HepG2 (cell line): ENCODE data around the gene P2RY6. TPM values are rescaled to one million over a fixed set of nuclear protein-coding genes. Genes with fewer than 3 reads are reported as not detected.

Experiments used
- AGO2 ChIP-seq: fragments of 200-400 bp; formaldehyde crosslinking; optimal IDR thresholded peaks from 2 replicates; pipeline ENCODE3; 2017; ENCODE audit warnings: mild to moderate bottlenecking, low read depth, low read length, moderate library complexity
- AHR ChIP-seq: IDR thresholded peaks from 2 replicates; pipeline ENCODE4 v1.6.1; 2018; ENCODE audit warnings: missing genetic modification reagents, missing compliant biosample characterization
- DPF2 ChIP-seq: sonication (generic); formaldehyde crosslinking; IDR thresholded peaks from 2 replicates; pipeline ENCODE4 v1.4.0; 2020; ENCODE audit warnings: mild to moderate bottlenecking, low read depth, missing genetic modification reagents, borderline replicate concordance
- GABPB1 ChIP-seq: IDR thresholded peaks from 2 replicates; pipeline ENCODE4 v1.6.1; 2016; ENCODE audit warnings: mild to moderate bottlenecking, missing genetic modification reagents, moderate library complexity, missing compliant biosample characterization
- KDM4B ChIP-seq: sonication (generic); formaldehyde crosslinking; IDR thresholded peaks from 2 replicates; pipeline ENCODE4 v1.4.0; 2020; ENCODE audit warnings: missing genetic modification reagents
- MEIS1 ChIP-seq: sonication (generic); formaldehyde crosslinking; IDR thresholded peaks from 2 replicates; pipeline ENCODE4 v1.9.0; 2021; ENCODE audit warnings: mild to moderate bottlenecking, missing genetic modification reagents, moderate library complexity, borderline replicate concordance
- MXD4 ChIP-seq: IDR thresholded peaks from 2 replicates; pipeline ENCODE4 v1.6.1; 2016; ENCODE audit warnings: mild to moderate bottlenecking, missing biosample characterization, missing genetic modification reagents
- NR2F1 ChIP-seq, 2 experiments: fragments of 450-650 bp in 1 of 2; formaldehyde crosslinking in 1 of 2; IDR thresholded peaks; 2 replicates each; pipeline versions ENCODE4 v1.5.0 to v1.6.1; 2016 to 2020; ENCODE audit warnings: mild to moderate bottlenecking in 1 of 2, missing compliant biosample characterization in 1 of 2, missing genetic modification reagents in 1 of 2, moderate library complexity in 1 of 2
- NR3C1 ChIP-seq: sonication (generic); formaldehyde crosslinking; IDR thresholded peaks from 2 replicates; pipeline ENCODE4 v1.4.0; 2020; ENCODE audit warnings: missing genetic modification reagents
- SATB2 ChIP-seq: sonication (generic); formaldehyde crosslinking; IDR thresholded peaks from 2 replicates; pipeline ENCODE4 v1.5.0; 2020; ENCODE audit warnings: missing genetic modification reagents
- SMAD1 ChIP-seq: sonication (generic); formaldehyde crosslinking; IDR thresholded peaks from 2 replicates; pipeline ENCODE4 v1.4.0; 2020; ENCODE audit warnings: missing genetic modification reagents, low read depth, mild to moderate bottlenecking, borderline replicate concordance
- SMC3 ChIP-seq: IDR thresholded peaks from 2 replicates; pipeline ENCODE4 v1.6.1; 2011; ENCODE audit warnings: low read length, improper control_type of control experiment
- ZNF468 ChIP-seq: sonication (generic); formaldehyde crosslinking; IDR thresholded peaks from 2 replicates; pipeline ENCODE4 v1.8.0; 2022; ENCODE audit warnings: mild to moderate bottlenecking, moderate library complexity, missing genetic modification reagents
- polyA plus RNA-seq, 8 experiments: library from polyadenylated mRNA; depleted of rRNA in 3 of 8; stranded (reverse) in 7 of 8; unstranded in 1 of 8; fragments of >200 nt; fragmentation: Illumina TruSeq in 4 of 8; extraction: Trizol in 4 of 8; gene quantifications; 2 replicates each; pipeline versions ENCODE4 v1.2.1 to v1.2.3, GENCODE V29; 2011 to 2016; ENCODE audit warnings: low read depth in 4 of 8, missing spikeins in 1 of 8, mixed read lengths in 1 of 8; ENCODE audit not compliant: insufficient read depth in 1 of 8
- total RNA-seq, 5 experiments: library from RNA; depleted of rRNA; stranded (reverse); fragments of >200 nt; fragmentation: Illumina TruSeq; extraction: Trizol; gene quantifications; 2 replicates each; pipeline ENCODE4 v1.2.3, GENCODE V29; 2016; ENCODE audit warnings: low read depth in 1 of 5
- TF ChIP-seq, protein P1 (sequence below): sonication (generic); formaldehyde crosslinking; IDR thresholded peaks from 2 replicates; pipeline ENCODE4 v1.4.0; 2020; ENCODE audit warnings: missing genetic modification reagents, borderline replicate concordance
- TF ChIP-seq, protein P2 (sequence below): sonication (generic); formaldehyde crosslinking; IDR thresholded peaks from 2 replicates; pipeline ENCODE4 v1.4.0; 2020; ENCODE audit warnings: mild to moderate bottlenecking, missing genetic modification reagents
- TF ChIP-seq, protein P3 (sequence below): IDR thresholded peaks from 2 replicates; pipeline ENCODE4 v1.6.1; 2016; ENCODE audit warnings: low read depth, control low read depth
- TF ChIP-seq, protein P4 (sequence below): sonication (generic); formaldehyde crosslinking; conservative IDR thresholded peaks from 2 replicates; pipeline ENCODE4 v1.5.0; 2020; ENCODE audit warnings: missing genetic modification reagents
- TF ChIP-seq, protein P5 (sequence below): sonication (generic); formaldehyde crosslinking; IDR thresholded peaks from 2 replicates; pipeline ENCODE4 v1.4.0; 2020; ENCODE audit warnings: mild to moderate bottlenecking, missing genetic modification reagents

Gene P2RY6
- total and polyA plus RNA-seq, 2 of the 13 experiments (the other 11 are each of a cell fraction or from before 2014, with no cell fraction given), result 0.09 to 0.29 TPM

DNA sequence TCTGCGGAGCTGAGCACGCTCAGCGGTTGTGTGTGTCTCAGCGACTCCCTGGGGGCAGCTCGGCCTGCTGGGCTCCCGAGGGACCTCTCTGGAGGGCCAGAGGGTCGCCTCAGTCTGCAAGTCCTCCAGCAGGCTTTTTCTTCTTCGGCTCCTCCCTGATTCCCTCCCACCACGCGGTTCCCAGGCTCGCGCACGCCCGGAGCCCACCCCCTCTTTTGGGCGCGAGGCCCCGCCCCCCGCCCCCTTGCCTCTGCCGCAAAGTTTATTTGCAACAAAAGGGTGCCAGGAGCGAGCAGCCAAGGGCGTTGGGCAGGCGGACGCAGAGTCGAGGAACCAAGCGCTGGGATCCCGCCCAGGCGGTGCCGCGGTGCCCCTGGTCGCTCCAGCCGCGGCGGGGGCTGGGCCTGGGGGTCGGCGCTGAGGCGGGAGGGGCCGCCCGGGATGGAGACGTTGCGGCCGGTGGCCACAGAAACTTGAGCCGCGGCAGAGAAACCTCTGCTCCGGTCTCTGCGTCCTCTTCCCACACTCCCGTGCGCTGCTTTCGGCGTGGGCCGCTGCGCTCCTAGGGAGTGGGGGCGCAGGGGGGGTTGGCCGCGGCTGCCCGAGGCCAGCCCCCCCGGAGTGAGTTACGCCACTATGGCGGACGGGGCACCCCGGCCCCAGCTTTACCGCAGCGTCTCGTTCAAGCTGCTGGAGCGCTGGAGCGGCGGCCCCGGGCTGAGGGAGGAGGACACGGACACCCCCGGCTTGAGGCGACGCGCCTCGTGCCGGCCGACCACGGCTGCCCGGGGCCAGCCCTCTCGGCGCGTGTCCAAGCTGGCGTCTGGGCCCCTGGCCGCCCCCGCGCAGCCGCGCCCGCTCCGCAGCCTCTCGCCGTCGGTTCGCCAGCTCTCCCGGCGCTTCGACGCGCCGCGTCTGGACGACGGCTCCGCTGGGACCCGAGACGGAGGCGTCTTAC lies 36.1 kb downstream of the P2RY6 start, which contains the start of gene ARHGEF17 (continued):
- TF ChIP-seq, protein P1, sequence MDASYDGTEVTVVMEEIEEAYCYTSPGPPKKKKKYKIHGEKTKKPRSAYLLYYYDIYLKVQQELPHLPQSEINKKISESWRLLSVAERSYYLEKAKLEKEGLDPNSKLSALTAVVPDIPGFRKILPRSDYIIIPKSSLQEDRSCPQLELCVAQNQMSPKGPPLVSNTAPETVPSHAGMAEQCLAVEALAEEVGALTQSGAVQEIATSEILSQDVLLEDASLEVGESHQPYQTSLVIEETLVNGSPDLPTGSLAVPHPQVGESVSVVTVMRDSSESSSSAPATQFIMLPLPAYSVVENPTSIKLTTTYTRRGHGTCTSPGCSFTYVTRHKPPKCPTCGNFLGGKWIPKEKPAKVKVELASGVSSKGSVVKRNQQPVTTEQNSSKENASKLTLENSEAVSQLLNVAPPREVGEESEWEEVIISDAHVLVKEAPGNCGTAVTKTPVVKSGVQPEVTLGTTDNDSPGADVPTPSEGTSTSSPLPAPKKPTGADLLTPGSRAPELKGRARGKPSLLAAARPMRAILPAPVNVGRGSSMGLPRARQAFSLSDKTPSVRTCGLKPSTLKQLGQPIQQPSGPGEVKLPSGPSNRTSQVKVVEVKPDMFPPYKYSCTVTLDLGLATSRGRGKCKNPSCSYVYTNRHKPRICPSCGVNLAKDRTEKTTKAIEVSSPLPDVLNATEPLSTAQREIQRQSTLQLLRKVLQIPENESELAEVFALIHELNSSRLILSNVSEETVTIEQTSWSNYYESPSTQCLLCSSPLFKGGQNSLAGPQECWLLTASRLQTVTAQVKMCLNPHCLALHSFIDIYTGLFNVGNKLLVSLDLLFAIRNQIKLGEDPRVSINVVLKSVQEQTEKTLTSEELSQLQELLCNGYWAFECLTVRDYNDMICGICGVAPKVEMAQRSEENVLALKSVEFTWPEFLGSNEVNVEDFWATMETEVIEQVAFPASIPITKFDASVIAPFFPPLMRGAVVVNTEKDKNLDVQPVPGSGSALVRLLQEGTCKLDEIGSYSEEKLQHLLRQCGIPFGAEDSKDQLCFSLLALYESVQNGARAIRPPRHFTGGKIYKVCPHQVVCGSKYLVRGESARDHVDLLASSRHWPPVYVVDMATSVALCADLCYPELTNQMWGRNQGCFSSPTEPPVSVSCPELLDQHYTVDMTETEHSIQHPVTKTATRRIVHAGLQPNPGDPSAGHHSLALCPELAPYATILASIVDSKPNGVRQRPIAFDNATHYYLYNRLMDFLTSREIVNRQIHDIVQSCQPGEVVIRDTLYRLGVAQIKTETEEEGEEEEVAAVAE (CRISPR knock-in tag), result no peak
- peak; percentile 35; the same call in 1 of the 2 replicates for TF ChIP-seq KDM4B (CRISPR knock-in tag)
- TF ChIP-seq, protein P2, sequence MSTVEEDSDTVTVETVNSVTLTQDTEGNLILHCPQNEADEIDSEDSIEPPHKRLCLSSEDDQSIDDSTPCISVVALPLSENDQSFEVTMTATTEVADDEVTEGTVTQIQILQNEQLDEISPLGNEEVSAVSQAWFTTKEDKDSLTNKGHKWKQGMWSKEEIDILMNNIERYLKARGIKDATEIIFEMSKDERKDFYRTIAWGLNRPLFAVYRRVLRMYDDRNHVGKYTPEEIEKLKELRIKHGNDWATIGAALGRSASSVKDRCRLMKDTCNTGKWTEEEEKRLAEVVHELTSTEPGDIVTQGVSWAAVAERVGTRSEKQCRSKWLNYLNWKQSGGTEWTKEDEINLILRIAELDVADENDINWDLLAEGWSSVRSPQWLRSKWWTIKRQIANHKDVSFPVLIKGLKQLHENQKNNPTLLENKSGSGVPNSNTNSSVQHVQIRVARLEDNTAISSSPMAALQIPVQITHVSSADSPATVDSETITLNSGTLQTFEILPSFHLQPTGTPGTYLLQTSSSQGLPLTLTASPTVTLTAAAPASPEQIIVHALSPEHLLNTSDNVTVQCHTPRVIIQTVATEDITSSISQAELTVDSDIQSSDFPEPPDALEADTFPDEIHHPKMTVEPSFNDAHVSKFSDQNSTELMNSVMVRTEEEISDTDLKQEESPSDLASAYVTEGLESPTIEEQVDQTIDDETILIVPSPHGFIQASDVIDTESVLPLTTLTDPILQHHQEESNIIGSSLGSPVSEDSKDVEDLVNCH (CRISPR knock-in tag), result no peak
- peak; percentile 66 for TF ChIP-seq AGO2
- TF ChIP-seq DPF2 (CRISPR knock-in tag), result no peak
- no peak; the same call in 1 of the 2 replicates for TF ChIP-seq MXD4
- TF ChIP-seq, protein P3, sequence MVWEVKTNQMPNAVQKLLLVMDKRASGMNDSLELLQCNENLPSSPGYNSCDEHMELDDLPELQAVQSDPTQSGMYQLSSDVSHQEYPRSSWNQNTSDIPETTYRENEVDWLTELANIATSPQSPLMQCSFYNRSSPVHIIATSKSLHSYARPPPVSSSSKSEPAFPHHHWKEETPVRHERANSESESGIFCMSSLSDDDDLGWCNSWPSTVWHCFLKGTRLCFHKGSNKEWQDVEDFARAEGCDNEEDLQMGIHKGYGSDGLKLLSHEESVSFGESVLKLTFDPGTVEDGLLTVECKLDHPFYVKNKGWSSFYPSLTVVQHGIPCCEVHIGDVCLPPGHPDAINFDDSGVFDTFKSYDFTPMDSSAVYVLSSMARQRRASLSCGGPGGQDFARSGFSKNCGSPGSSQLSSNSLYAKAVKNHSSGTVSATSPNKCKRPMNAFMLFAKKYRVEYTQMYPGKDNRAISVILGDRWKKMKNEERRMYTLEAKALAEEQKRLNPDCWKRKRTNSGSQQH, result no peak
- no peak for TF ChIP-seq MEIS1 (CRISPR knock-in tag)
- TF ChIP-seq SMC3, result no peak
- TF ChIP-seq GABPB1 (CRISPR knock-in tag), result 0 out of 2 replicates have a peak, but pooled peaks have one; percentile 12
- TF ChIP-seq AHR (CRISPR knock-in tag), result no peak
- no peak for TF ChIP-seq SMAD1 (CRISPR knock-in tag)
- TF ChIP-seq, protein P4, sequence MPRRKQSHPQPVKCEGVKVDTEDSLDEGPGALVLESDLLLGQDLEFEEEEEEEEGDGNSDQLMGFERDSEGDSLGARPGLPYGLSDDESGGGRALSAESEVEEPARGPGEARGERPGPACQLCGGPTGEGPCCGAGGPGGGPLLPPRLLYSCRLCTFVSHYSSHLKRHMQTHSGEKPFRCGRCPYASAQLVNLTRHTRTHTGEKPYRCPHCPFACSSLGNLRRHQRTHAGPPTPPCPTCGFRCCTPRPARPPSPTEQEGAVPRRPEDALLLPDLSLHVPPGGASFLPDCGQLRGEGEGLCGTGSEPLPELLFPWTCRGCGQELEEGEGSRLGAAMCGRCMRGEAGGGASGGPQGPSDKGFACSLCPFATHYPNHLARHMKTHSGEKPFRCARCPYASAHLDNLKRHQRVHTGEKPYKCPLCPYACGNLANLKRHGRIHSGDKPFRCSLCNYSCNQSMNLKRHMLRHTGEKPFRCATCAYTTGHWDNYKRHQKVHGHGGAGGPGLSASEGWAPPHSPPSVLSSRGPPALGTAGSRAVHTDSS (CRISPR knock-in tag), result no peak
- TF ChIP-seq NR3C1, result no peak
- TF ChIP-seq NR2F1 (CRISPR knock-in tag; IDR thresholded peaks at IDR 0.05), result no peak
- TF ChIP-seq, protein P5, sequence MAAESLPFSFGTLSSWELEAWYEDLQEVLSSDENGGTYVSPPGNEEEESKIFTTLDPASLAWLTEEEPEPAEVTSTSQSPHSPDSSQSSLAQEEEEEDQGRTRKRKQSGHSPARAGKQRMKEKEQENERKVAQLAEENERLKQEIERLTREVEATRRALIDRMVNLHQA (CRISPR knock-in tag), result no peak
- no peak for TF ChIP-seq ZNF468
- TF ChIP-seq SATB2 (CRISPR knock-in tag), result no peak
